GM21423 (cell line): ENCODE data around the gene SHPK.
A peak's percentile ranks its signal among the peaks of the same experiment; 100 is the strongest.
"Not testable (repeated sequence)": the region's sequence is repeated elsewhere in the genome, so short reads cannot be mapped to it uniquely, and the experiment has no call there.

Source experiments
- ATAC-seq: cut with Tn5 transposase; IDR thresholded peaks from one replicate; pipeline ENCODE4 v1.9.1; 2021; ENCODE audit warnings: mild to moderate bottlenecking, moderate library complexity; ENCODE audit not compliant: unreplicated experiment

Gene SHPK

GRCh38 chr17:3592216-3592860, 43.7 kb downstream of the SHPK start:
- no peak for ATAC-seq

- no peak for ATAC-seq
Measured at GRCh38 chr17:3590768-3591167, 45.3 kb downstream of the SHPK start.

GRCh38 chr17:3590231-3590630, 45.8 kb downstream of the SHPK start:
- no peak for ATAC-seq

GRCh38 chr17:3589784-3590183, 46.3 kb downstream of the SHPK start:
- no peak for ATAC-seq

DNA sequence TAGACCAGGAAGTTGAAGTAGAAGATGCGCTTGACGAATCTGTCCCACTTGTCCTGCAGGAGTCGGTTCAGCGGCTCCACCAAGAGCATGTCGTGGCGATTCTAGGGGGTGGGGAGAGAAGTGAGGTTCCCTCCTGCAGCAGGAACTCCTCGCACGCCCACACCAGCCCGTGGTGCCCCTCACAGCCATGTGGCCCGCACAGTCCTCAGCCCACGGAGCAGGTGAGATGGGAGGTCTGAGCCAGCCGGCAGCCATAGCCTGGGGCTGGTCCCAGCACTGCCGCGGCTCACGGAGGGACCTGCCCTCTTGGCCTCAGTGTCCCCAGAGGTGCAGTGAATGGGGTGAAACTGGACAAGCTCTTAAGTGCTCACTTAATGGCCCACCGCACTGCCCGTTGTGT, 50.2 kb downstream of the SHPK start:
- ATAC-seq: no peak

DNA sequence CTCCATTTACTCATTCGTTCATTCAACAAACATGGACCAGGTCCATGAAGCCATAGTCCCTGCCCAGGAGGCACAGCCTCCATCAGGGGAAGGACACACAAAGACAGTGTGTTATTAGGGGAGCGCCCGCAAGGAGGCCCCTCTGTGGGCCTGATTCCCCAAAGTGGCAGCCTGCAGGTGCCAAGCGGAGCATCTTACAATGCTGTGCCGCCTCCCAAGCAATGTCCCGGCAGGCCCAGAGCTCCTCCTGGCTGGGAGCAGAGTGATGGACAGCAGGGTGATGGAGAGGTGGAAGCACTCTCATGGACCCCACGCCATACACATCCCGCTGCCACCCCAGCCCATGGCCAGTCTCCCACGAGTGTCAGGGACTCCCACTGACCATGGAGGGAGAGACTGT, 52.6 kb downstream of the SHPK start:
- ATAC-seq: no peak

DNA sequence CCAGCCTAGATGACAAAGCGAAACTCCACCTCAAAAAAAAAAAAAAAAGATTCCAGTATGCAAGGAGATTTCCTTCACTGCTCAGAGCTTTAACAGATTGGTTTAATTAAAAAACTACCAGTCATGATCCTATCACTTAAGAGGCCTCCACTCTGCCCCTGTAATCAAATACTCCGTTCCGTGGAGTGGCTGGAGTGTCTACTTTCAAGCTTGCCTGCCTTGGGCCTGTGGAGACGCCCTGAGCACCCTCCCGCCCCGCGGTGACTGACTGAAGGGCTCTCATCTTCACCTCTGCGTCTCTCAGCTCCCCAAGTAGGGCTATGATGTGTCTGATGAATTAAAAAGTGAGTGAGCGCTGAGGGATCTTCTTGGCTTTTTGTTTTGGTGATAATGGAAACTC, 53.1 kb downstream of the SHPK start:
- ATAC-seq: no peak

DNA sequence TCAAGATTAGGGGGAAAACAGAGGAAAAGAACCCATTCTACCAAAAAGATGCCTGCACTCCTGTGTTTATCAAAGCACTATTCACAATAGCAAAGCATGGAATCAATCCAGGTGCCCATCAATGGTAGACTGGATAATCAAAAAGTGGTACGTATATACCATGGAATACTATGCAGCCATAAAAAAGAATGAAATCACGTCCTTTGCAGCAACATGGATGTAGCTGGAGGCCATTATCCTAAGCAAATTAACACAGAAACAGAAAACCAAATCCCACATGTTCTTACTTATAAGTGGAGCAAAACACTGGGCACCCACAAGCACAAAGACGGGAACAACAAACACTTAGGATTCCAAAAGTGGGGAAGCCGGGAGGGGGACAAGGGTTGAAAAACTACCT, 57.4 kb downstream of the SHPK start:
- ATAC-seq: not testable (repeated sequence)

GRCh38 chr17:3576970-3577369, 59.1 kb downstream of the SHPK start:
- no peak for ATAC-seq

- ATAC-seq: no peak
Measured at GRCh38 chr17:3575511-3575910, 60.5 kb downstream of the SHPK start.

DNA sequence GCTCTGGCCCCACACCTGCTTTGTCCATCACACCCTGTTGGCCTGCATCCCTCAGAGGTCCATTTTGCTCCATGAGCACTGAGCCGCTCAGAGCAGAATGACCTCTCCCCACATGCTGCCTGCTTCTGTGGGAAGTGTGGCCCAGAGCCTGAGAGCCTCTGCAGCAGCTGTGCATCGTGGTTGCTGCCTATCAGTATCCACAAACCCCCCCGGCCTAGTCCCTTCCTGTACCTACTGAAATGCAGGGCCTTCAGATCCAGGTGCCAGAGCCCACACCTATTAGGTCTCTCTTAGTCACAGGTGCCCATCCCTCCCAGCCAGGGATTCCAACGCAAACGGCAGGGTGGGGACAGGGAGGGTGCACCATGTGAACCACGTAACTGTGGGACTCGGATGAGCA, 61.8 kb downstream of the SHPK start:
- no peak for ATAC-seq

DNA sequence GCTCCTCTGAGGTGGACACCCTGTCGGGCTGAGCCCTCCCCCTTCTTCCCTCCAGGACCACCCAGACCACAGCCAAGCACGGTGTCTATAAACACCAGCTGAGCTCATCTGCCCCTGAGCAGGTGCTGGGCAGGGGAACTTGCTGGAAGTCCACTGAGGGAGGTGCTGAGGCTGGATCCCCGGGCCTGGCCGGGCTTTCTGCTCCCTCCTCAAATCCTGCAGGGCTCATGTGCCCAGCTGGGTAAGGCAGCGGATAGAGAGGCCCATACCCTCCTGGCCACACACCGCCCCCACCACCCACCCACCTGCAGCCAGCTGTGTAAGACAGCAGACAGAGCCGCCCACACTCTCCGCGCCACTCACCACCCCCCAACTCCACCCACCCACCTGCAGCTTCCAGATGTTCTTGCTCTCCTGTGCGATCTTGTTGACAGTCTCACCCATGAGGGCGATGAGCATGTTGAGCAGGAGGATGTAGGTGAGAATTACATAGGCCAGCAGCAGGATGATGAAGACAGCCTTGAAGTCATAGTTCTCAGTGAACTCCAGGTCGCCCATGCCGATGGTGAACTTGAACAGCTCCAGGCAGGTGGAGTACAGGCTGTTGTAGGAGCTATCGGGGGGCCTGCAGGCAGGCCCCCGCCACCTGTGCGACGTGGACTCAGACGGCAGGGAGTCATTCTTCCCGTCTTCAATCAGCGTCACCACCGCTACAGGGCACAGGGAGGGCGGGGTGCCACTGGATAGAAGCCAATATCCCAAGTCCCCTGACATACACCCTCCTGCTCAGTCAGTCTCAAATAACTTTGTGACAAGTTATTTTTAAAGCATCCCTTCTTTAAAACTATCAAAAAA, 62.6 kb downstream of the SHPK start:
- no peak for ATAC-seq

GRCh38 chr17:3572231-3572630, 63.8 kb downstream of the SHPK start:
- no peak for ATAC-seq

DNA sequence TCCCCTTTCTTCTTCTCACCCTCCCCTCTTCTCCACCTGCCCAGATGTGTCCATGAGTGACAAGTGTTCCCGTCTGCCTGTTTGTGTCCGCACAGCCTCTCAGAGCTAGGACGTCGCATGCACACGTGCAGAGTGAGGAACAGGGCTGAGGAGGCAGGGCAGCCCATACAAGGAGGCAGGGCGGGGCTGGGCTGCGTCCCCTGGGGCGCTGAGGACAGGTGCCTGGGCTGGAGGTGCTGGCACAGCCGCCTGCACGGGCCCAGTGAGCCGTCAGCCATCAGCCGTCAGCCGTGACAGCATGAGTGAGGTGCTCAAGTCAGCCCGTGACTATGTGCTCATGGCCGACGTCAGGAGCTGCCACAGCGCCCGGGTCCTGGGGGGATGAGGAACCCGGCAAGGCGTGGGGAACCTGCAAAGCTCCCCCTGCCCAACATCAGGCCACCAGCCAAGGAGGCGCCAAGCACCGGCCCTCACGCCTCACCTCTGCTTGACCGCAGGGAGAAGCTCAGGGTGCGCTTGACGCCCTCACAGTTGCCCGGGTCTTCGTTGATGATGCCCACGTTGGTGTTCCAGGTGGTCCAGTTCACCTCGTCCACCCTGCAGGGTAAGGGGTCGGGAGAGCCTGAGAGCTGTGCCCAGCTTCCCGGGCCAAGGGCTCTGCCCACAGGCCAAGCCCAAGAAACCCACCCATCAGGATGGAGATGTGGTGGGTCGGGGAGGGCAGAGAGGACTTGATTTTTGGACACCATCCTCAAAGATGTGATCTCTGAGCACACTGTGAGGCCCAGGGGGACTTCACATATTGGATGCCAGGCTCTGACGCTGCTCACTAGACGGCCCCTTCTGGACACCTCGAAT, 64.8 kb downstream of the SHPK start:
- ATAC-seq: no peak

- no peak for ATAC-seq
Measured at GRCh38 chr17:3569534-3570137, 66.4 kb downstream of the SHPK start.

DNA sequence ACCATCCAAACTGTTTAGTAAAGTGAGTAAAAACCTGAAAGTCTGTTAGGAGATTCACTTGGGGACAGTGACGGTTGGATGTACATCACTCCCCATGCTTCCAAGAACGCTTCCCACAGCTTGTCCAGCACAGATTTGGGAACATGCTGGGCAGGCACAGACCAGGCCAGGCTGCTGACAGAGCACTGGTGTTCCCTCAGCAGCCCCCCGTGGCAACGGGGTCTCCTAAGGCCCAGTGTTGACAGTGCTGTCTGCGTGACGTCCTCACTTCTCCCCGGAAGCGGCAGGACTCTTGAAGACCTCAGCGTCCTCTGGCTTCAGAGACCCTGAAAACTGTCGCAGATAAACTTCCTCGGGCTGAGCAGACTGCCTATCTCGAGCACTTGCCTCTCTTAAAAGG, 69.5 kb downstream of the SHPK start:
- ATAC-seq: no peak

GRCh38 chr17:3565143-3565542, 70.9 kb downstream of the SHPK start:
- no peak for ATAC-seq

DNA sequence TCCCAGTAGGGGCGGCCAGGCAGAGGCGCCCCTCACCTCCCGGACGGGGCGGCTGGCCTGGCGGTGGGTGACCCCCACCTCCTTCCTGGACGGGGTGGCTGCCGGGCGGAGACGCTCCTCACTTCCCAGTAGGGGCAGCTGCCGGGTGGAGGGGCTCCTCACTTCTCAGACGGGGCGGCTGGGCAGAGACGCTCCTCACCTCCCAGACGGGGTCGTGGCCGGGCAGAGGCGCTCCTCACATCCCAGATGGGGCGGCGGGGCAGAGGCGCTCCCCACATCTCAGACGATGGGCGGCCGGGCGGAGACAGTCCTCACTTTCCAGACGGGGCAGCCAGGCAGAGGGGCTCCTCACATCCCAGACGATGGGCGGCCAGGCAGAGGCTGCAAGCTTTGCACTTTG, 71.8 kb downstream of the SHPK start:
- ATAC-seq: not testable (repeated sequence)

DNA sequence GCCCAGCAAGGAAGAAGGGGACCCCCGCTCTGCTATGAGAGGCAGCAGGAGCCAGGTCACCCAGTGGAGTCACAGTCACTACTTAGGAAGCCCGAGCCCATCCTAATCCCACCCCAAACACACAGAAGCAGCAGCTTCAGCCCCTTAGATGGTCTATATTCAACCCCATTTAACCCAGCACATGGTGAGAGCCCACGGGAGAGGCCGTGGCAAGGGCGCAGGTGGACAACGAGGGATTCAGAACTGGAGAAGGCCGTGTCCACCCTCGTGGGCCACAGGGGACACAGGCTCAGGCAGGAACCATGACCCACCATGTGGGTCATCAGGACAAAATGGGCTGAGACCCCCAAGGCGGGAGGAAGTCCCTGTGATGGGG, 76.8 kb downstream of the SHPK start:
- no peak for ATAC-seq

- ATAC-seq: peak; percentile 80
Measured at GRCh38 chr17:3558603-3559269, 77.3 kb downstream of the SHPK start.
